HepG2 (cell line): ENCODE results near the gene AMZ1. TPM values are rescaled to one million over a fixed set of nuclear protein-coding genes. Genes with fewer than 3 reads are reported as not detected.

ENCODE experiments used
- ATAC-seq: fragments of 200-7000 bp; cut with Tn5 transposase; 3 replicates; pipeline ENCODE4 v1.9.1; 2020; ENCODE audit warnings: mild to moderate bottlenecking, moderate library complexity
- BruUV-seq: library from RNA; stranded (reverse); fragments of 400-500 nt; replicated peaks from 2 replicates; lab custom pipeline; 2021; lab: Mats Ljungman, UMichigan
- CTCF ChIA-PET: fragments of 300-600 bp; formaldehyde crosslinking; extraction: SDS; loops from one replicate; lab custom pipeline; 2021; ENCODE audit warnings: low total read pairs, inconsistent platforms, low intra/inter-chr PET ratio; lab: Yijun Ruan, JAX
- POLR2A ChIA-PET: fragments of 350-600 bp; sonication (Branson Sonifier 250); formaldehyde crosslinking; loops from one replicate; lab custom pipeline; 2020; ENCODE audit warnings: antibody characterized with exemption, inconsistent platforms; lab: Yijun Ruan, JAX
- DNase-seq: peaks from one replicate; pipeline ENCODE4 v3.0.0-alpha.2; 2015; ENCODE audit warnings: low spot score
- FAIRE-seq: peaks from 3 replicates; lab custom pipeline; 2011; peaks lifted over from hg19 to GRCh38; lab: Jason Lieb, UNC
- H2AFZ ChIP-seq: one replicate; pipeline ENCODE4 v1.6.1; 2011; ENCODE audit warnings: low read length, inconsistent platforms
- H3K27ac ChIP-seq: fragments of 300-600 bp; 3 replicates; pipeline ENCODE4 v1.8.0; 2011; ENCODE audit warnings: mixed run types, mild to moderate bottlenecking, mixed read lengths, low read length, inconsistent platforms; ENCODE audit not compliant: insufficient read depth; ENCODE audit errors: extremely low read length
- H3K27me3 ChIP-seq, 2 experiments: fragments of 200-600 bp in 1 of 2; 2 replicates in 1 of 2; 3 replicates in 1 of 2; pipeline versions ENCODE4 v1.6.0 to v1.8.0; 2011; ENCODE audit warnings: low read length in 2 of 2, mild to moderate bottlenecking in 2 of 2, moderate library complexity in 2 of 2, inconsistent platforms in 1 of 2; ENCODE audit not compliant: insufficient read depth in 2 of 2, control insufficient read depth in 1 of 2
- H3K36me3 ChIP-seq, 2 experiments: fragments of 200-600 bp in 1 of 2; replicated peaks in 1 of 2; 2 replicates in 1 of 2; 3 replicates in 1 of 2; pipeline versions ENCODE4 v1.5.1 to v1.8.0; 2011; ENCODE audit warnings: low read length in 2 of 2, inconsistent platforms in 1 of 2; ENCODE audit not compliant: insufficient read depth in 2 of 2, control insufficient read depth in 1 of 2
- H3K4me1 ChIP-seq: 2 replicates; pipeline ENCODE4 v1.5.1; 2012; ENCODE audit warnings: low read length, inconsistent platforms; ENCODE audit not compliant: insufficient read depth
- H3K4me2 ChIP-seq: 2 replicates; pipeline ENCODE4 v1.6.0; 2011; ENCODE audit warnings: low read depth, low read length, inconsistent platforms
- H3K4me3 ChIP-seq, 3 experiments: fragments of 200-600 bp in 1 of 3; sonication (generic), shearing (Covaris generic) in 1 of 3; replicated peaks in 1 of 3; 2 replicates each; pipeline ENCODE4 v1.5.1; 2011 to 2016; ENCODE audit warnings: low read length in 3 of 3, inconsistent platforms in 2 of 3, low read depth in 2 of 3, mild to moderate bottlenecking in 2 of 3, control low read depth in 1 of 3, mixed read lengths in 1 of 3; ENCODE audit not compliant: insufficient read depth in 1 of 3
- H3K79me2 ChIP-seq: one replicate; pipeline ENCODE4 v1.6.1; 2011; ENCODE audit warnings: low read length, inconsistent platforms; ENCODE audit not compliant: insufficient read depth
- H3K9ac ChIP-seq: 2 replicates; pipeline ENCODE4 v1.6.0; 2011; ENCODE audit warnings: mild to moderate bottlenecking, low read depth, low read length, inconsistent platforms; ENCODE audit not compliant: insufficient read depth
- H3K9me3 ChIP-seq: 2 replicates; pipeline ENCODE4 v1.5.1; 2012; ENCODE audit warnings: mild to moderate bottlenecking, low read length
- H4K20me1 ChIP-seq: 2 replicates; pipeline ENCODE4 v1.6.0; 2011; ENCODE audit warnings: inconsistent platforms, mild to moderate bottlenecking, low read length, moderate library complexity; ENCODE audit not compliant: insufficient read depth
- AKAP8 ChIP-seq: sonication (generic); formaldehyde crosslinking; IDR thresholded peaks from 2 replicates; pipeline ENCODE4 v1.5.1; 2020; ENCODE audit warnings: mild to moderate bottlenecking, missing genetic modification reagents
- FLYWCH1 ChIP-seq: sonication (generic); formaldehyde crosslinking; IDR thresholded peaks from 2 replicates; pipeline ENCODE4 v1.8.1; 2023; ENCODE audit warnings: mild to moderate bottlenecking, missing genetic modification reagents
- JARID2 ChIP-seq: sonication (generic); formaldehyde crosslinking; IDR thresholded peaks from 2 replicates; pipeline ENCODE4 v1.8.1; 2023; ENCODE audit warnings: missing genetic modification reagents, inconsistent platforms; ENCODE audit not compliant: insufficient replicate concordance
- KDM2A ChIP-seq: sonication (generic); formaldehyde crosslinking; IDR thresholded peaks from 2 replicates; pipeline ENCODE4 v1.4.0; 2020; ENCODE audit warnings: low read depth, missing genetic modification reagents, borderline replicate concordance
- MEF2D ChIP-seq: sonication (generic); formaldehyde crosslinking; IDR thresholded peaks from 2 replicates; pipeline ENCODE4 v1.5.1; 2020; ENCODE audit warnings: mild to moderate bottlenecking, missing genetic modification reagents
- ZC3H13 ChIP-seq: sonication (generic); formaldehyde crosslinking; IDR thresholded peaks from 2 replicates; pipeline ENCODE4 v1.8.1; 2023; ENCODE audit warnings: mild to moderate bottlenecking, missing genetic modification reagents, moderate library complexity
- ZKSCAN5 ChIP-seq: sonication (generic); formaldehyde crosslinking; IDR thresholded peaks from 2 replicates; pipeline ENCODE4 v1.5.1; 2020; ENCODE audit warnings: mild to moderate bottlenecking, missing genetic modification reagents
- ZNF263 ChIP-seq: sonication (generic); formaldehyde crosslinking; IDR thresholded peaks from 2 replicates; pipeline ENCODE4 v1.4.0; 2020; ENCODE audit warnings: missing genetic modification reagents
- ZNF326 ChIP-seq: sonication (generic); formaldehyde crosslinking; IDR thresholded peaks from 2 replicates; pipeline ENCODE4 v1.4.0; 2020; ENCODE audit warnings: missing genetic modification reagents, borderline replicate concordance
- ZNF687 ChIP-seq: sonication (generic); formaldehyde crosslinking; IDR thresholded peaks from 2 replicates; pipeline ENCODE4 v1.5.1; 2020; ENCODE audit warnings: mild to moderate bottlenecking, missing genetic modification reagents, moderate library complexity
- ZNF770 ChIP-seq: sonication (generic); formaldehyde crosslinking; IDR thresholded peaks from 2 replicates; pipeline ENCODE4 v1.5.0; 2020; ENCODE audit warnings: mild to moderate bottlenecking, missing genetic modification reagents
- ZNF776 ChIP-seq: sonication (generic); formaldehyde crosslinking; IDR thresholded peaks from 2 replicates; pipeline ENCODE4 v1.4.0; 2020; ENCODE audit warnings: mild to moderate bottlenecking, missing genetic modification reagents
- ZSCAN31 ChIP-seq: sonication (generic); formaldehyde crosslinking; IDR thresholded peaks from 2 replicates; pipeline ENCODE4 v1.5.0; 2020; ENCODE audit warnings: low read depth, mild to moderate bottlenecking, missing genetic modification reagents
- ZSCAN5A ChIP-seq: sonication (generic); formaldehyde crosslinking; IDR thresholded peaks from 2 replicates; pipeline ENCODE4 v1.8.0; 2022; ENCODE audit warnings: mild to moderate bottlenecking, missing genetic modification reagents, borderline replicate concordance
- WGBS: methylation state at CpG from one replicate; pipeline ENCODE4 v1.1.6; 2017; ENCODE audit warnings: low lambda C conversion rate; 5-methylcytosine and 5-hydroxymethylcytosine counted together
- in situ Hi-C: cut with HindIII; loops from 2 replicates; pipeline ENCODE4 v1.10.0; 2017; ENCODE audit warnings: low pct_unique_long_range_greater_than_20kb; ENCODE audit not compliant: extremely low pct_ligation_motif_present
- intact Hi-C: fragments of 100-400 bp; cut with micrococcal nuclease; formaldehyde crosslinking; loops from one replicate; pipeline ENCODE4 v1.10.0; 2022; ENCODE audit not compliant: unreplicated experiment
- polyA plus RNA-seq, 8 experiments: library from polyadenylated mRNA; depleted of rRNA in 3 of 8; stranded (reverse) in 7 of 8; unstranded in 1 of 8; fragments of >200 nt; fragmentation: Illumina TruSeq in 4 of 8; extraction: Trizol in 4 of 8; gene quantifications; 2 replicates each; pipeline versions ENCODE4 v1.2.1 to v1.2.3, GENCODE V29; 2011 to 2016; ENCODE audit warnings: low read depth in 4 of 8, missing spikeins in 1 of 8, mixed read lengths in 1 of 8; ENCODE audit not compliant: insufficient read depth in 1 of 8
- total RNA-seq, 5 experiments: library from RNA; depleted of rRNA; stranded (reverse); fragments of >200 nt; fragmentation: Illumina TruSeq; extraction: Trizol; gene quantifications; 2 replicates each; pipeline ENCODE4 v1.2.3, GENCODE V29; 2016; ENCODE audit warnings: low read depth in 1 of 5

The AMZ1 gene
- total and polyA plus RNA-seq, 2 of the 13 experiments (the other 11 are each of a cell fraction or from before 2014, with no cell fraction given), result 0.03 TPM; not detected in 1

- peak; percentile 80 for TF ChIP-seq ZNF770 (CRISPR knock-in tag)
- TF ChIP-seq ZNF687 (CRISPR knock-in tag), result peak; percentile 100
- TF ChIP-seq ZKSCAN5, result no peak
These were observed 24.7 kb upstream of the AMZ1 start (continued) for GRCh38 chr7:2663121-2663886.

GRCh38 chr7:2663960-2664359 lies 24.0 kb upstream of the AMZ1 start:
- intact Hi-C loops, result no loop called here
- H3K27me3 ChIP-seq, result peaks cover 3 to 13% of the 10 kb centered on the region in 2 experiments; a peak in 3 of 5 replicates
- no peak overlapping the region for H3K4me2 ChIP-seq
- WGBS, result 77% methylated on average over 3 of the region's 4 CpGs
- H3K9me3 ChIP-seq, result no peaks in the 10 kb centered on the region
- H3K79me2 ChIP-seq, result no peaks in the 10 kb centered on the region
- ChIA-PET POLR2A (interaction anchor here (0.8 to 1.2 kb wide), 2 partner anchors 45 to 51 kb away, joined by 3 read pairs; no protein-coding TSS in a partner anchor), CTCF (no interaction called here)
- DNase-seq (no peak), ATAC-seq (no peak), FAIRE-seq (no peak)
- BruUV-seq, result TSS peak; percentile 72
- H3K36me3 ChIP-seq, result peaks cover 2 to 5% of the 10 kb centered on the region in 2 experiments; a peak in 3 of 5 replicates
- no peak overlapping the region for H2AFZ ChIP-seq
- in situ Hi-C loops, result no loop called here
- H3K9ac ChIP-seq, result no peak overlapping the region
- H3K4me1 ChIP-seq, result peaks cover 47% of the 10 kb centered on the region
- no peaks in the 10 kb centered on the region for H4K20me1 ChIP-seq
- H3K27ac ChIP-seq, result peak overlapping the region; percentile 54
- no peak overlapping the region for H3K4me3 ChIP-seq
- TF ChIP-seq MEF2D (CRISPR knock-in tag) (0 out of 2 replicates have a peak, but pooled peaks have one; percentile 20), ZSCAN5A (CRISPR knock-in tag) (no peak), JARID2 (CRISPR knock-in tag) (no peak), ZNF776 (CRISPR knock-in tag) (0 out of 2 replicates have a peak, but pooled peaks have one; percentile 27), ZNF263 (peak; percentile 92), ZNF326 (CRISPR knock-in tag) (peak; percentile 94), KDM2A (CRISPR knock-in tag) (peak; percentile 29; the same call in 1 of the 2 replicates), ZC3H13 (peak; percentile 85), AKAP8 (CRISPR knock-in tag) (0 out of 2 replicates have a peak, but pooled peaks have one; percentile 81), FLYWCH1 (no peak), ZSCAN31 (CRISPR knock-in tag) (0 out of 2 replicates have a peak, but pooled peaks have one; percentile 40)
